Loucy (cell line): ENCODE data around the gene THEM4.

Experiments used
- CTCF ChIP-seq: fragments of 200-600 bp; sonication (generic); conservative IDR thresholded peaks from 2 replicates; pipeline ENCODE4 v1.5.1; 2014; ENCODE audit warnings: mild to moderate bottlenecking, antibody characterized with exemption, low read length
- EZH2phosphoT487 ChIP-seq: fragments of 200-600 bp; IDR thresholded peaks from 2 replicates; pipeline ENCODE4 v1.6.1; 2018; ENCODE audit warnings: antibody characterized with exemption, mild to moderate bottlenecking, moderate library complexity, borderline replicate concordance

GRCh38 chr1:151909167-151910149 lies at the start of gene THEM4:
- TF ChIP-seq CTCF (no peak), EZH2phosphoT487 (no peak)
